NCI-H146 treated with DMSO at 0.1 percent for 48 hours (cell line): ENCODE data around the gene OR13J1.
"Not testable (repeated sequence)": the region's sequence is repeated elsewhere in the genome, so short reads cannot be mapped to it uniquely, and the experiment has no call there.

ENCODE experiments used
- DNase-seq: peaks from one replicate; lab custom pipeline; 2025; ENCODE audit not compliant: unreplicated experiment; lab: John Stamatoyannopoulos, UW

OR13J1 gene

GRCh38 chr9:35870351-35870923 is at the start of gene OR13J1:
OR13J1 (minus strand) TSS chr9:35870401; CDS start chr9:35870401, 0 bp downstream.
- no peak for DNase-seq

GRCh38 chr9:35919212-35920008 is 49.2 kb upstream of the OR13J1 start:
- no peak for DNase-seq

- no peak for DNase-seq
Measured at GRCh38 chr9:35918780-35919179, 48.6 kb upstream of the OR13J1 start.

- DNase-seq, result no peak
Measured at GRCh38 chr9:35917261-35917660, 47.1 kb upstream of the OR13J1 start.

- DNase-seq, result no peak
Measured at GRCh38 chr9:35915681-35916294, 45.6 kb upstream of the OR13J1 start.

- DNase-seq, result no peak
Measured at GRCh38 chr9:35914301-35914807, 44.2 kb upstream of the OR13J1 start.

- not testable (repeated sequence) for DNase-seq
Measured at GRCh38 chr9:35913429-35913828, 43.2 kb upstream of the OR13J1 start.

GRCh38 chr9:35912791-35913400 is 42.7 kb upstream of the OR13J1 start:
- no peak for DNase-seq

GRCh38 chr9:35911690-35912089 is 41.5 kb upstream of the OR13J1 start:
- no peak for DNase-seq

GRCh38 chr9:35910613-35911359 is 40.6 kb upstream of the OR13J1 start:
- no peak for DNase-seq

- no peak for DNase-seq
Measured at GRCh38 chr9:35909687-35910612, 39.7 kb upstream of the OR13J1 start.

- DNase-seq, result no peak
Measured at GRCh38 chr9:35909274-35909673, 39.1 kb upstream of the OR13J1 start, which contains the start of gene SPAAR. SPAAR (plus strand) TSS chr9:35909490; CDS start chr9:35910464, 974 bp downstream.

GRCh38 chr9:35908504-35909125 is 38.4 kb upstream of the OR13J1 start:
- no peak for DNase-seq

GRCh38 chr9:35907711-35908503 is 37.7 kb upstream of the OR13J1 start:
- no peak for DNase-seq

GRCh38 chr9:35906923-35907699 is 36.9 kb upstream of the OR13J1 start:
- no peak for DNase-seq

GRCh38 chr9:35905912-35906679 is 35.9 kb upstream of the OR13J1 start, which contains the start of gene HRCT1:
HRCT1 (plus strand) TSS chr9:35906202; CDS start chr9:35906288, 86 bp downstream.
- DNase-seq, result no peak
